Sigmoid colon (tissue), 4 donors: ENCODE data around the gene RBM45.

Experiments
- EP300 ChIP-seq, 4 donors: sonication (generic); formaldehyde crosslinking; IDR thresholded peaks; one replicate each; pipeline ENCODE4 v1.6.1; 2017; ENCODE audit warnings: antibody characterized with exemption in 4 of 4
- POLR2A ChIP-seq, 2 donors: fragments of 450-650 bp; IDR thresholded peaks; one replicate each; pipeline ENCODE4 v1.6.1; 2016; ENCODE audit warnings: antibody characterized with exemption in 2 of 2, mild to moderate bottlenecking in 2 of 2, moderate library complexity in 2 of 2
- POLR2AphosphoS5 ChIP-seq, 4 donors: sonication (generic); formaldehyde crosslinking; IDR thresholded peaks; one replicate each; pipeline ENCODE4 v1.6.1; 2017; ENCODE audit warnings: antibody characterized with exemption in 4 of 4
- TF ChIP-seq, protein P1 (sequence below), 4 experiments: fragments of 450-650 bp in 3 of 4; fragments of 200-600 bp in 1 of 4; IDR thresholded peaks; one replicate each; pipeline ENCODE4 v1.5.1; 2016 to 2019; ENCODE audit warnings: antibody characterized with exemption in 4 of 4, mild to moderate bottlenecking in 3 of 4, moderate library complexity in 2 of 4

DNA sequence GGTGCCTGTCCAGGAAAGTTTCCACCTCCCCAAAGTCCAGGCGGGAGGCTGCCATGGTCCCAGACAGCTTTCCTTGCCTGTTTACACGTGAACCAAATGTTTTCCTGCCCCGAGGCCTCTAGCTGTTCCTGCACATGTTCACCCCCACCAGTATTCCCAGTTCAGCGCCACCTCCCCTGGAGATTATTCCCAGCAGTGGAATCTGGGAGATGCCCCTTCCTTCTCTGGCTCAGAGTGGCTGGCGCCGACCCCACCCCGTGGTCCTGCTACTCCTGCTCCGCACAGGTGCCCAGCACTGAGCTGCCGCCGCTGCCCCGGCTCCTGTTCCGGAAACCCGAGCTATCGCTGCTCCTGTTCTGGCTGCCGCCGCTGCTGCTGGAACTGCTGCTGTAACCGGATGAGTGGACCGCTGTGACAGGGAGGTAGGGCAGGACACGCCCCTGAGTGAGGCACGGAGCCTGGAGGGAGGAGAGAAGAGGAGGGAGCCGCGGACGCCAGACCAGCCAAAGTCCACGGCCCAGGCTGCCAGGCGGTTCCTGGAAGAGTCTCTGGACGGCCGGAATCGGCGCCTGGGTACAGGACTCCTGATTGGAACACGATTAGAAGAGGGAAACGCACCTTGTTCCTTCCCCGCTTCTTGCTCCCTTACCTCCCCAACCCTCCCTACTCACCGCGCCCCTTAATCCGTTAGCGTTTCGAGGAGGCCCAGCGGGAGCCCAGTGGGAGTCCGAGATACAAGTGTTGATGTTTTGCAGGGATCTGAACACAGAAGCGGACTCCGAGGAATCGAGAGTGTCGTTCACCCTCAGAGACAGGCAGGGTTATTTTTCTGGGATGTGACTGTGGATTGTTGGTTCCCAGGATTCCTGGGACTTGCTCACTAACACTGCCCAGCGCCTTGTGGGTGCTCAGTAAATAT is 39.6 kb upstream of the RBM45 start, which contains the start of gene PDE11A:
- TF ChIP-seq, protein P1, sequence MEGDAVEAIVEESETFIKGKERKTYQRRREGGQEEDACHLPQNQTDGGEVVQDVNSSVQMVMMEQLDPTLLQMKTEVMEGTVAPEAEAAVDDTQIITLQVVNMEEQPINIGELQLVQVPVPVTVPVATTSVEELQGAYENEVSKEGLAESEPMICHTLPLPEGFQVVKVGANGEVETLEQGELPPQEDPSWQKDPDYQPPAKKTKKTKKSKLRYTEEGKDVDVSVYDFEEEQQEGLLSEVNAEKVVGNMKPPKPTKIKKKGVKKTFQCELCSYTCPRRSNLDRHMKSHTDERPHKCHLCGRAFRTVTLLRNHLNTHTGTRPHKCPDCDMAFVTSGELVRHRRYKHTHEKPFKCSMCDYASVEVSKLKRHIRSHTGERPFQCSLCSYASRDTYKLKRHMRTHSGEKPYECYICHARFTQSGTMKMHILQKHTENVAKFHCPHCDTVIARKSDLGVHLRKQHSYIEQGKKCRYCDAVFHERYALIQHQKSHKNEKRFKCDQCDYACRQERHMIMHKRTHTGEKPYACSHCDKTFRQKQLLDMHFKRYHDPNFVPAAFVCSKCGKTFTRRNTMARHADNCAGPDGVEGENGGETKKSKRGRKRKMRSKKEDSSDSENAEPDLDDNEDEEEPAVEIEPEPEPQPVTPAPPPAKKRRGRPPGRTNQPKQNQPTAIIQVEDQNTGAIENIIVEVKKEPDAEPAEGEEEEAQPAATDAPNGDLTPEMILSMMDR (IDR thresholded peaks at IDR 0.05), result no peak
- TF ChIP-seq POLR2A (IDR thresholded peaks at IDR 0.05) (peak in 1 of 2 donors; percentile 58), EP300 (IDR thresholded peaks at IDR 0.05) (no peak), POLR2AphosphoS5 (IDR thresholded peaks at IDR 0.05) (peak in 2 of 4 donors; percentile 22 to 33)
